ENCODE data around the gene LAMC1. TPM values are rescaled to one million over a fixed set of nuclear protein-coding genes. Genes with fewer than 3 reads are reported as not detected.

The LAMC1 gene
- total and polyA plus RNA-seq, 2 experiments from 2014 or later = 18.4 to 116 TPM

- no peaks in the 10 kb centered on the region for H3K4me1 Mint-ChIP-seq
- H3K36me3 ChIP-seq (ENCODE audit: insufficient read depth) = no peaks in the 10 kb centered on the region
- no peak overlapping the region for H3K4me2 ChIP-seq
- H3K9me2 ChIP-seq (ENCODE audit: insufficient read depth) = 0 out of 2 replicates have a peak, but pooled peaks cover 3% of the 10 kb centered on the region
- H3K4me3 ChIP-seq = no peak overlapping the region
- TF ChIP-seq ETS1 (IDR thresholded peaks at IDR 0.05) (no peak), POLR2AphosphoS5 (IDR thresholded peaks at IDR 0.05; ENCODE audit: low read depth) (no peak), EZH2 (IDR thresholded peaks at IDR 0.05; ENCODE audit: low read depth, unreplicated experiment) (no peak), ZNF462 (CRISPR knock-in tag; IDR thresholded peaks at IDR 0.05) (no peak), JUNB (IDR thresholded peaks at IDR 0.05; ENCODE audit: unreplicated experiment) (no peak), NANOG (IDR thresholded peaks at IDR 0.05; ENCODE audit: borderline replicate concordance) (no peak)
- no peak overlapping the region for H3K27ac Mint-ChIP-seq
- no peaks in the 10 kb centered on the region for H4K20me1 ChIP-seq (replicated peaks; ENCODE audit: insufficient read depth)
- ATAC-seq = no peak
- no peaks in the 10 kb centered on the region for H3K36me3 Mint-ChIP-seq (ENCODE audit: low read depth)
- H2AFZ ChIP-seq = no peak overlapping the region
- peaks cover 3% of the 10 kb centered on the region; the same call in 2 of the 3 replicates for H3K9me3 Mint-ChIP-seq
- no peaks in the 10 kb centered on the region for H3K4me1 ChIP-seq (ENCODE audit: insufficient read depth)
- H3F3A ChIP-seq (replicated peaks; ENCODE audit: low read depth) = no peaks in the 10 kb centered on the region
- no peak for DNase-seq (ENCODE audit: low spot score)
- no peaks in the 10 kb centered on the region for H3K79me2 ChIP-seq (replicated peaks; ENCODE audit: insufficient read depth)
- peaks cover 3% of the 10 kb centered on the region for H3K27me3 Mint-ChIP-seq (ENCODE audit: insufficient read depth, low read depth, poor library complexity)
- no peaks in the 10 kb centered on the region for H3K27me3 ChIP-seq (ENCODE audit: insufficient read depth)
- H3K4me3 Mint-ChIP-seq = no peak overlapping the region
- H3K27ac ChIP-seq (ENCODE audit: low read depth) = no peak overlapping the region
These were observed 38.6 kb upstream of the LAMC1 start for GRCh38 chr1:182984621-182985020.

Measured in GM23338 (cell line).